EH (cell line): ENCODE results near the gene PRKAR1B.
A peak's percentile ranks its signal among the peaks of the same experiment; 100 is the strongest.

Source experiments
- DNase-seq: peaks from one replicate; pipeline ENCODE4 v3.0.0-alpha.2; 2015; ENCODE audit warnings: low read depth

PRKAR1B gene

DNA sequence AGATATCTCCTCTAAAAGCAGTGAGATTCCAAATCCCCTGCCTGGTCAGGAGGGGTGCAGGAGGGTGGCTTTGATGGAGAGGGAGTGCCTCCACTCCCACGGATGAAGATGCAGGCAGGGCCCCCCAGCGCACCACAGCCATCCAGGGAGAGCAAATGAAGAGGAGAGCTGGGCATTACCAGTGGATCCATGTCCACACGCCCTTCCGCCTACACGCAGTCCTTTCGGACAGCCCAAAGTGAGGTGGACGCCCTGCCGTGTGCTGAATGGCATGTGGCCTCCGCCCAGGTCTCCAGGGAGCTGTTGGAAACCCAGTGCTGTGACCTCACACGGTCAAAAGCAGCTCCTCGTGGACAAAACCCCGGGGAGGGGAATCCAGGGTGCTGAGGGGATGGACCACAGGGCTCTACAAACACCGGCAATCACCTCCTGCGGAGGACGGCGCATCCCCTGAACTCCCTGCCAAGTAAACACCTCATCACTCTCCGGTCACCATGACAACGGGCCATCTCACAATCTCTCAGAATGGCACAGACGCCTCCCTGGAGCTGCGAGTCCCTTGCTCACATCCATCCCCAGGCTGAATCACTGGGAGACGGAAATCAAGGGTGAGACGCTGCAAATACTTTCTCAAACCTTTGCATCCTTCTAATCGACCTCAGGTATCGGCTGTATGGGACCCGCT is 35.6 kb downstream of the PRKAR1B start:
- no peak for DNase-seq

DNA sequence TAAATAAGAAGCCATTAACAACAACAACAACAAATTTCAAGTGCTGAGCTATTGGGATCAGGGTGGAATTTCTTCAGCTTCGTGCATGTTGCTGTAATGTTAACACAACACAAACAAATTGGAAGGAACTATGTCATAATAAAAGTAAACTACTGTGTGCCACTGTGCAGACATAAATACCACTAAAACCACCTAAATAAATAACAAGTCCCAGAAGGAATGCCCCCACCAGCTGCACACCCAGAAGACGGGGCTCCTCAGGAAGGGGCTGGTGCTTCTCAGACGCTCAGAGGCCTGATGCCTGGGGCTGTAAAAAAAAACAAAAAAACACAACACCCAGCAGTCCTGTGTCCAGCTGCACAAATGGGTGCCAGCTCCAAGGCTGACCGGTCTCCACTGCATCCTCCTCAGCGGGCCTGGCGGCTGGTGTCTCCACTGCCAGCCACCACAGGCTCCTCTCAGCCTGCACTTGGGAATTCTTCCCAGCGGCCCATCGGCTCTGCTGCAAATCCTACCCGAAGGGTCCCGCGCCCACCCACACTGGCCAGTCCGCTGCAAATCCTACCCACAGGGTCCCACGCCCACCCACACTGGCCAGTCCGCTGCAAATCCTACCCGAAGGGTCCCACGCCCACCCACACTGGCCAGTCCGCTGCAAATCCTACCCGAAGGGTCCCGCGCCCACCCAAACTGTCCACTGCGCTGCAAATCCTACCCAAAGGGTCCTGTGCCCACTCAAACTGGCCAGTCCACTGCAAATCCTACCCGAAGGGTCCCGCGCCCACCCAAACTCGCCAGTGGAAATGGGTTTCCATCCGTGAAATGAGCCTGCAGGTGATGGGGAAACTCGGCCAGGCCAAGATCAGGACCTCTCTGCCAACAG is 36.4 kb downstream of the PRKAR1B start:
- DNase-seq = no peak

DNA sequence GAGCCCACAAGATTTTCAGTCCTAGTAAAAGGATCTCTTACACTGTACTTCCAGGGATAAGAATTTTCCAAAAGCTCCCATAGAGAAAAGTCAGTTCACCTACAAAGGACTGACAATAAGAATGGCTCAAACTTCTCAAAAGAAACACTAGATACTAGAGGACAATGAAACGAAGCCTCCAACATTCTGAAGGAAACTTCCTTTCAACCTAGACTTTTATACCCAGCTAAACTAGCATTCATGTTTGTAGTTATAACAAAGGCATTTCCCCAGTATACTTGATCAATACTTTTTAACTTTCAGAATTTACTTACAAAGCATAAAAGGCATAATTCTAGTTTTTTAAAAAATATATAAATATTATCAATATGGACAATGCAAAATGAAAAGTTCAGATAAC is 41.5 kb downstream of the PRKAR1B start:
- no peak for DNase-seq

DNA sequence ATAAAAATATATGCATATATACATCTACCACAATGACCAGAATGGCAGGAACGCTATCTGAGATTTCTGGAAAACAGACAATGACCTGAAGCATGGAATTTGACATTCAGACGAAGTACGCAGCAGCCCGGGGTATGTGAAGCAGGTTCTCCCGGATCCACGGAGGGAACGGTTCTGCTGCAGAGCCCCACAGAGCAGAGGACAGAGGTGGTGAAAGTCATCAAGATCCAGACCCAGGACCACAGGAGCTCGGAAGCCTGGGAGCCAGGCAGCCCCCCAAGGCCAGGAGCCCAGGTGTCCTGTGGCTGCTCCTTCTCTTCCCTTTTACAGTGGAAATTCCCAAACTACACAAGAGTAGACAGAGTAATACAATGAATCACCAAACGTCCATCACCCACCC is 42.7 kb downstream of the PRKAR1B start:
- no peak for DNase-seq

DNA sequence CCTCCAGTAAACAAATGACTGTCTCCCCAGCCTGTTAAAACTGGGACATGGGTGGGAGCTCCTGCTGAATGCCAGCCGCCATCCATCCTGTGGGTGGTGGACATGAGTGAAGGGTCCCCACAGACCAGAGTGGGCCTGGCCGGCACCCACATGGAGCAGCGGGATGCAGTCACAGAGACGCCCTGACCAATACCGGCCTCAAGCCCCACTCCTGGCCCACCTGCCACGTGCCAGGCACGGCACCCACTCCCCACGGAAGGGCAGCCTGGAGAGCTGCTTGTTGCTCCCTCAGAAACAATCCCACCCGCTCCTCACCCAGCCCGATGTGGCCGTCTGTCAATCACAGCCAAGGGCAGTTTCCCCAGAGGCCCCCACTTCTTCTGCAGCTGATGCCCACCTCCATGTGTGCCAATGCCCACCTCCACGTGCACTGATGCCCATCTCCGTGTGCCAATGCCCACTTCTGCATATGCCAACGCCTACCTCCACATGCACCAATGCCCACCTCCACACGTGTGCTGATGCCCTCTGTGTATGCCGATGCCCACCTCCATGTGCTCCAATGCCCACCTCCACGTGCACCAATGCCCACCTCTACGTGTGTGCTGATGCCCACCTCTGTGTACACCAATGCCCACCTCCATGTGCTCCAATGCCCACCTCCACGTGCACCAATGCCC is 43.4 kb downstream of the PRKAR1B start:
- no peak for DNase-seq

DNA sequence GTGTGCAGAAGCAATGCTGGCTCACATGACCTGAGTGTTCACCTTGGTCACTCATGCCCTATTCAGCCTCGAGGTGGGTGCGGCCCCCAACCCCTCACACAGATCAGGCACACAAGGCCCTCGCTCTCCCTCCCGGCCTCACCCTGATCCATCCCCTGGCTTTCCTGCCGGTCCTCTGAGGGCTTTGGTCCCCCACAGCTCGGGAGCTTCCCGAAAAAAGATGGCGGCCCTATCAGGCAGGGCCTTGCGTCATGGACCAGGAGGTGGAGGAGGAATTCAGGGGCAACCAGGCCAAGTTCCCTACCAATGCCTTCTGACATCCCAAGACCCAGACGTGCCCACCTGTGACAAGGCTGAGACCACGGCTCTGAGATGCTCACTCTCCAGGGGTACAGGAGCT is 44.3 kb downstream of the PRKAR1B start:
- DNase-seq = no peak

DNA sequence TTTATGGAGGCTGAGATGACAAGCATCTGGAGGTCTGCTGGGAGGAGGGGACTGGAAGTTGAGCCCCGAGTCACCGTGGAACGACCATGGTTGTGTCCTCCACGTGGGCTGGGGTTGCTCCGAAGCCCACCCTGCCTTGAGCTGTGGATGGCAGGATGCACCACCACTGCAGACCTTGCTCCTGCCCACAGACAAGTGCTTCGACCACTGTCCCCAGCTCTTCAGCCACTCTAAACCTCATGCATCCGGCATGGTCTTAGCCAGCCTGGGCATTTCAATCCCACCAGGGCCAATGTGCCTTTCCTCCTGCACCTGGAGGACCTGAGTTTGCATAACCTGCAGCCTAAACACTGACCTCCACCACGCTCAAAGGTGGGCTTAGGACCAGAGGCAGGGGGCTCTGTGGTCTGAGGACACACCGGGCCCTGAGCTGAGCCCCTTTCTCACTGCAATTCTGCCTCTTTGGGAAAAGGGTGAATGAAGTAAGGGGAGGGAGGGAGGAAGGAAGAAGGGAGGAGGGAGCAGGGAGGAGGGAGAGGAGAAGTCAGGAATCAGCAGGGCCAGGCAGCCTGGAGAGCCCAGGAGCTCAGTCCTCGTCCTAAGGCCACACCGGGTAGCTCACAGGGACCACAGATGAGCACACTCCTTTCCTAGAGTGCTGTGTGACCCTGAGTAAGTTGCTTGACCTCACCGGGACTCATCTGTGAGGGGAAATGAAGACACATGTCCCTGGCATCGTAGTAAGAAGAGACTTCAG is 45.4 kb downstream of the PRKAR1B start:
- no peak for DNase-seq

DNA sequence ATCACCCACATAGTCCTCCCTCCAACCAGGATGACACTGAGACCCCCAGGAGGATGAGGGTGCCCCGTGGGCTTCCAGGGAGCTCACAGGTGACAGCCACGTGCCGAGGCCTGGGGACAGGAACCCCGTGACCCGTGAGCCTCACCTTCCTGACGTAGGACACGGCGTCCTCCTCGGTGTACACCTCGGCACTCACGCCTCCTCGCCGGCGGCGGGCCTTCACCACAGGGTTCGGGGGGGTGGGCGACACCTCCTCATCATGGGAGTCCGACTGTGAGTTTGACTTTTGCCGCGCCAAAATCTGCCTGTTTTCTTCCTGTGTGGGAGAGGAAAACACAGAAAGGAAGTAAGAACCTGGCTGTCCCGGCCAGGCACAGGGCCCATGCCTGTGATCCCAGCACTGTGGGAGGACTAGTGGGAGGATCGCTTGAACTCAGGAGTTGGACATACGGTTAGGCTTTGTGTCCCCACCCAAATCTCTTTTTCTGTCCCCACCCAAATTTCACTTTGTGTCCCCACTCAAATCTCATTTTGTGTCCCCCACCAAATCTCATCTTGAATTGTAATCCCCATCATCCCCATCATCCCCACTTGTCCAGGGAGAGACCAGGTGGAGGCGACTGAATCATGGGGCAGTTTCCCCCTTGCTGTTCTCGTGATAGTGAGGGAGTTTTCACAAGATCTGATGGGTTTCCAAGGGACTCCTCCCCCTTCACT is 46.5 kb downstream of the PRKAR1B start:
- no peak for DNase-seq

DNA sequence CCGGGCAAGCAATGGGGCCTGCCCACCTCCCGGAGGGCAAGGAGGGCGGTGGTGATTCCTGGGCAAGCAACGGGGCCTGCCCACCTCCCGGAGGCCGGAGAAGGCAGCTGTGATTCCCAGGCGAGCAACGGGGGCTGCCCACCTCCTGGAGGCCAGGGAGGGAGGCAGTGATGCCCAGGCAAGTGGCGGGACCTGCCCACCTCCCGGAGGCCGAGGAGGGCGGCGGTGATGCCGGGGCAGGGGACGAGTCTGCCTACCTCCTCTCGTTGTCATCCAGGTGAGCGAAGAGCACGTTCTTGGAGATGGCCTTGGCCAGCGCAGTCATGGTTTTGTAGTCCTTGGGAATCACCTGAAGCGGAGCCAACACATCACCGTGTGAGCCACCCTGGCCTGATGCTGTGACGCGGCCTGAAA is 50.1 kb downstream of the PRKAR1B start:
- no peak for DNase-seq

DNA sequence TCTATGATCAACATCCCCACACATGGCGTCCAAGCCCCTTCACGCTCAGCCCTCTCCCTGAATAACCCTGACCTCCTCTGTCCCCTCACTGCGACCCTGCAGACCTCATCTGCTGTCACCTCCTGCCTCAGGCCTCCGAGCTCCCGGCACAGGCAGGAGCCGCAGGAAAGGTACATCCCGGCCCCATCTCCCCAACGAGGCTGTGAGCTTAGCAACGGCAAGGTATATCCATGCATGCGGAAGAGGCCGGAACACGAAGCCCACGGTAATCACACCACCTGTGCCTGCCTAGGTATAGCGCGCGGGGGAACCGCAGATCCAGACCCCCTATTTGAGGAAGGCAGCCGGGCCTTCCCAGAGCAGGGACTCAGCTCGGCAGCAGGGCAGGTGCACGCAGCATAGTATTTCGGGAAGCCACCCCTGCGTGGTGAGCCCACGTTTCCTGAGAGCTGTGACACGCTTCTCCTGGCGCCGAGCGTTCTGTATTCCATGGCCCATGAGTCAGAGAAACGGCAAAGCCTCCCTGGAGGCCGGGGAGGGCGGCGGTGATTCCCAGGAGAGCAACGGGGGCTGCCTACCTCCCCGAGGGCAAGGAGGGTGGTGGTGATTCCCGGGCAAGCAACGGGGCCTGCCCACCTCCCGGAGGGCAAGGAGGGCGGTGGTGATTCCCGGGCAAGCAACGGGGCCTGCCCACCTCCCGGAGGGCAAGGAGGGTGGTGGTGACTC is 50.7 kb downstream of the PRKAR1B start:
- DNase-seq = no peak

DNA sequence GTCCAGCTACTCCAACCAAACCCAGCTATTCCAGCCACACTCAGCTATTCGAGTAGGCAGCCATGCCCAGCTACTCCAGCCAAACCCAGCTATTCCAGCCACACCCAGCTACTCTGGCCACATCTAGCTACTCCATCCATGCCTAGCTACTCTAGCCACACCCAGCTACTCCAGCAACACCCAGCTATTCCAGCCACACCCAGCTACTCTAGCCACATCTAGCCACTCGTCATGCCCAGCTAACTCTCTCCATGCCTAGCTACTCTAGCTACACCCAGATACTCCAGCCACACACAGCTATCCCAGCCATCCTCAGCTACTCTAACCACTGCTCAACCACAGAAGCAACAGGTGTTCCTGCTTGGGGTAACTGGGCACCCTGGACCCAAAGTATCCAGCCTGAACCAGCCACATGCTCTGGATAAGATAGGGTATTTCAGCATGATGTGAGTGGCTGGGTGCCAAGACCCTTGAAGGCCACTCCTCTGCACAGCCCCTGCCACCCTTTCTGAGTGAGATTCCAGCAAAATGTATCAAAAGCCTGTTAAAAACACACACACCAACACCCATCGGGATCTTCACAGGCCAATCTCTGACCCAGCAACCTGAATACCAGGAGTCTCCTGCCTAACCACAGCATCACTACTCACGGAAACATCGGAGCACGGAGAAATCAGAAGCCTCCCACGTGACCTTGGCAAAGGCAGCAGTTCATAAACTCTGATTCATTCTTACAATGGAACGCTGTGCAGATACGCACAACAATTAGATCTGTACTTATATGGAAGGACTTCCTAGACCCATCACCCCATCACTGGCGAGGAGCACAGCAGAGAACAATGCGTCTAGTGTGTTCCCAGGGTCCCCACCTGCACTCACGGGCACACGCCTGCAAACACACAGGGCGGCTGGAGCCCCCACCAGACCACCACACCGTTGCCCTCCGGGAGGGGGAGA is 52.3 kb downstream of the PRKAR1B start:
- no peak for DNase-seq

DNA sequence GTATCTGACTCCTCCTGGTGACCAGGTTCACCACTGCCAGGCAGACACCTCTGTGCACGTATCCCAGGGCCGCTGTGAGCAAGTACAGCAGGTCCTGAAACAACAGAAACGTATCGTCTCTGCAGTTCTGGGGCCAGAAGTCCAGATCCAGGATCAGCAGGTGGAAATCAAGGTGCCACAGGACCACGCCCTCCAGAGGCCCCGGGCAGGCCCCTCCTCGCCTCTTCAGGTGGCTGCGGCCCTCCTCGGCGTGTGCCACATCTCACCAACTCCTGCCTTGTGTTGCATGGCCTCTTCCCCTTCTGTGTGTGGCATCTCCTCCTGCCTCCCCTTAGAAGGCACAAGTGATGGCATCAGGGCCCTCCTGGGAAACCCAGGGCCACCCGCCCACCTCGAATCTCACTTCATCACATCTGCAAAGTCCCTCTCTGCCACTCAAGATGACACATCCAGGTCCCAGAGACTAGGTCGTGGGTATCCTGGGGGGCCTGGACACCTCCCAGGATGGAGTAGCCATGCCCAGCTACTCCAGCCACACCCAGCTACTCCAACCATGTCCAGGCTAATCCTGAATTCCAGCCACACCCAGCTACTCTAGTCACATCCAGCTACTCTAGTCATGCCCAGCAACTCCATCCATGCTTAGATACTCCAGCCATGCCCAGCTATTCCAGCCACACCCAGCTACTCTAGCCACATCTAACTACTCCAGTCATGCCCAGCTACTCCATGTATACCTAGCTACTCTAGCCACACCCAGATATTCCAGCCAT is 53.2 kb downstream of the PRKAR1B start:
- no peak for DNase-seq

DNA sequence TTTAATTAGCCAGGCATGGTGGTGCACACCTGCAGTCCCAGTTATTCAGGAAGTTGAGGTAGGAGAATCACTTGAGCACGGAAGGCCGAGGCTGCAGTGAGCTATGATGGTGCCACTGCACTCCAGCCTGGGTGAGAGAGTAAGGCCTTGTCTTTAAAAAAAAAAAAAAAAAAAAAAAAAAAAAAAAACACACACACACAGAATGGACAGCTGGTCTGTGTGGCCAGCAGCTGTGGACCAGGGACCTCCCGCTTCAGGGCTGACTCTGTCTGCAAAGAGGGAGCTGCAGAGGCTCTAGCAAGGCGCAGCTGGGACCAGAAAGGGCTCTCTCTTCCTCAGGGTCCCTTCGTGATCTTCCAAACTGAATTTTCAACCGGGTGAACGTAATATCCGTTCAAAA is 54.2 kb downstream of the PRKAR1B start:
- DNase-seq = no peak

DNA sequence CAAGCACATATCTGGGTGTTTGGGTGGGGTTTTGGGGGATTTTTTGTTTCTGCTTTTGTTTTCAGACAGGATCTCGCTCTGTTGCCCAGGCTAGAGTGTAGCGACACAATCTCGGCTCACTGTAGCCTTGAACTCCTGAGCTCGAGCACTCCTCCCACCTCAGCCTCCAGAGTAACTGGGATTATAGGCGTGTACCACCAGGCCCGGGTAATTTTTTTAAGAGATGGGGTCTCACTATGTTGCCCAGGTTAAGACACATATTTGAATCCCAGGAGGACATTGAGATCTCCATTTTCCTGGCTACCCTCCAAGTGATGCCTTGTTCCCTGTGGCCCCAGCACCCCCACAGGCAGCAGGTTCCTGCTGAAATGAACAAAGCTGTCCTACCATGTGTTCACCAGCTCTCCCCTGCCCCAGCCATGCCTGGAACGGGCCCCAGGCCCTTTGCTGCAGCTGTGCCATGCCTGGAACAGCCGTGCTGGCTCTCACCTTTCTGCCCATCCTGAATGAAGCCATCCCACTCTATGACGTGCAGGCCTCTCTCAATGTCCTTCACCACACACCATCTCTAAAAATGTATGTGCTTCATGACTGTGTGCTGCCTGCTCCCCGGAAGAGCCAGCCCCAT is 55.6 kb downstream of the PRKAR1B start:
- no peak for DNase-seq

DNA sequence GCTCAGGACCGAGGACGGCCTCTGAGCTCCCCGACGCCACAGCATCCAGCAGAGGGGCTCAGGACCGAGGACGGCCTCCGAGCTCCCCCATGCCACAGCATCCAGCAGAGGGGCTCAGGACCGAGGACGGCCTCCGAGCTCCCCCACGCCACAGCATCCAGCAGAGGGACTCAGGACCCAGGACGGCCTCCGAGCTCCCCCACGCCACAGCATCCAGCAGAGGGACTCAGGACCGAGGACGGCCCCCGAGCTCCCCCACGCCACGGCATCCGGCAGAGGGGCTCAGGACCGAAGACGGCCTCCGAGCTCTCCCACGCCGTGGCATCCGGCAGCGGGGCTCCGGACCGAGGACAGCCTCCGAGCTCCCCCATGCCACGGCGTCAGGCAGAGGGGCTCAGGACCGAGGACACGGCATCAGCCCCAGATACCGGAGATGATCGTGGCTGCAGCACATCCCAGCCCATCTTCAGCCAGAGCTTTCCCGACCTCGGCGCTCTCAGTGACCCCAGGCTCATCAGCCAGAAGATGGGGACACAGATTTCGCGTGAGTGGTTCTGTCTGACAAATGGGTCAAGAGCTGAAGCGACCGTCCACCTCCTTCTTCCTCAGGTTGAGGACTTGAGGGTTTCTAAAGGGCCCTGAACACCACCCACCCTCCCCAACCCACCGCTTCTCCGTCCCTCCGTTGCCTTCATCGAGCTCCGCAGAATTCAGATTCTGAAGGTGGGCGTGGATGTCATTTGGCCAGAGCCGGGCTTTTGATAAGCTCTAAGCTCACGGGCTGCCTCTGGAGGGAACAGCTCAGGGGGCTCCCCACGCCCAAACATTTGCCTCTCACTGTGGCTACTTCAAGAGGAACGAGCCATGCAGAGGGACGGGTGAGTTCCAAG is 56.3 kb downstream of the PRKAR1B start:
- no peak for DNase-seq

DNA sequence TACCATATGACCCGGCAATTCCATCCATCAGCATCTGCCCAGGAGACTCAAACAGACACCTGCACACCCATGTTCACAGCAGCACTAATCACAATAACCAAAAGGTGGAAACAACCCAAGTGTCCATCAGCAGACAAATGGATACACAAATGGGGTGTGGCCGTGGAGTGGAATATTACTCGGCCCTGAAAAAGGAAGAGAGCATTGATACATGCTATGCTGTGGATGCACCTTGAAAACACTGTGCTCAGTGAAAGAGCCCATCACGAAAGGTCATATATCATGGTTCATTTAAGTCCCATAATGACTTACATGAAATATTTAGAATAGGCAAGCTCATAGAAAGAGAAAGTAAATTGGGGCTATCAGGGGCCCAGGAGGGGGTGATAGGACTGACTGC is 58.1 kb downstream of the PRKAR1B start:
- no peak for DNase-seq

DNA sequence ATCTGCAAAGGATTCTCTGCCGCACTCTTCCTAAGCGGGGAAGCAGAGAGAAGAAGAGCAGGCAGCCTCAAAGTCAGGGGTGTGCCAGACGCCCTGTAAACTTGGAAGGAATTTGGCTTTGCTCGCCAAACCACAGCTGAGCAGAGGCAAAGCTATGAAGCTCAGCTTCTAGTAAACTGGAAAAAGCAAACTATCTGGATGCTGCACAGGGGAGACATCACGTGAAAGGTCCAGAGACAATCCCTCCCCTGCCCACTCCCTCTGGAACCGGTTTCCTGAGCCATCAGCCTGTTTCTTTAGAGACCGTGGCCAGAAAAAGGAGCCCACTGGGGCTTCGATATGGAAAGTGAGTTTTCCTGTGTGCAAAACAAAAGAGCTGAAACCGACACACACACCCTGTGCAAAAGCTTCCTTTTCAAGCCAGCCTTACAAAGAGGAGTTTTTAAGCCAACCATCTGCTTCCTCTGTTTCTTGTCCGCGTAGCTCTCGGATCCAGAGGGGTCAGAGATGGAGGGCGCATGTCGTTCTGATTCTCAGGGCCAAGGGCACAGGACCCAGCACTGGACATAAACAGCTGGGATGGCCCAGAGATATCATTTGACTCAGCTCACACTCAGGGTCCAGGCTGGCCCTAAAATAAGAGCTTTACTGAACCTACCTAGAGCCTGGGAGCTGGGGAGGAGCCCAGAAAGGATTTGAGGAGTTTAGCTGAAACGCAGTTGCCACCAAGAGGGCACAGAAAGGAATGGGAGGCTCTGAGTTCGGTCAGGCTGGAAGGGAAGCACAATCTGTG is 58.7 kb downstream of the PRKAR1B start:
- DNase-seq = peak; percentile 82
